HG03571 (cell line): ENCODE results near the gene CAPN13.

Experiments used
- ATAC-seq: cut with Tn5 transposase; IDR thresholded peaks from one replicate; pipeline ENCODE4 v1.9.1; 2021; ENCODE audit not compliant: unreplicated experiment

Gene CAPN13

GRCh38 chr2:30765876-30766470 is 41.3 kb downstream of the CAPN13 start:
- no peak for ATAC-seq

DNA sequence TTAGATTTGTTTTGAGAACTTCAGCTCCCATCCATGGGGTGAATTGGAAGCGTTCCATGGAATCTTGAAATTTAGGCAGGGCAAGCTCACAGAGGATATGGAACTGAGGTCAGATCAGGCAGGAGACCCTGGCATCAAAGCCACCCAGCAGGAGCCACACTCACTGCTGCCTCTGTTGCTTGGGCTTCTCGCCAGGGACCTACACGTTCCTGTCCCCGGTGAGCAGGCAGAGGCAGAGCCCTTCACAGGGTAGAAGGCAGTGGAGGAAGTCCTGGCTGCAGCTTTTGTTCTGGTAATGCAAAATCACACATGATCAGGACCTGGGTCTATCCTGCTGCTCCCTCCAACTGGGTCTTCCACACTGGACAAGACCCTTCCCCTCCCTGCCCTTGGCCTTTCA is 42.1 kb downstream of the CAPN13 start:
- no peak for ATAC-seq

- ATAC-seq, result no peak
These were observed 43.0 kb downstream of the CAPN13 start for GRCh38 chr2:30764021-30764800.

- ATAC-seq, result no peak
These were observed 44.0 kb downstream of the CAPN13 start for GRCh38 chr2:30763151-30763660.

GRCh38 chr2:30761226-30761625 is 46.0 kb downstream of the CAPN13 start:
- no peak for ATAC-seq

DNA sequence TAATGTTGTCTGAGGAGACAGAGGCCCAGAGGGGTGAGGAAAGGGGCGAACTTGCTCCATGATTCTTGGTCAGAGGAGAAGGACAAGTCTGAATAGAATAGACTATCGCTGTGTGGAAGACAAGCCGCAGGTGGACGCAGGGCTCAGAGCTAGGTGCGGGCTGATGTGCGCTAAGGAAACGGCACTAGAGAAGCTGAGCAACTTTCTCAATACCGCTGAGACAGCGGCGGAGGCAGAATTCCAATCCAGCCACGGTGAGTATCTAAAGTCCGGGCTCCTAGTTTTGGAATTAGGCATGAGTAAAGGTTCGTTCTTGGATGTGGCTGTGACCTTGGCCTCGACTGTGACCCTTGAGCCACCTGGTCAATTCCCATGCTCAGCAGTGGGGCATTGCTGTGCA is 47.8 kb downstream of the CAPN13 start:
- no peak for ATAC-seq

GRCh38 chr2:30758191-30758651 is 49.0 kb downstream of the CAPN13 start:
- ATAC-seq, result no peak

- ATAC-seq, result no peak
These were observed 49.5 kb downstream of the CAPN13 start for GRCh38 chr2:30757749-30758148.

DNA sequence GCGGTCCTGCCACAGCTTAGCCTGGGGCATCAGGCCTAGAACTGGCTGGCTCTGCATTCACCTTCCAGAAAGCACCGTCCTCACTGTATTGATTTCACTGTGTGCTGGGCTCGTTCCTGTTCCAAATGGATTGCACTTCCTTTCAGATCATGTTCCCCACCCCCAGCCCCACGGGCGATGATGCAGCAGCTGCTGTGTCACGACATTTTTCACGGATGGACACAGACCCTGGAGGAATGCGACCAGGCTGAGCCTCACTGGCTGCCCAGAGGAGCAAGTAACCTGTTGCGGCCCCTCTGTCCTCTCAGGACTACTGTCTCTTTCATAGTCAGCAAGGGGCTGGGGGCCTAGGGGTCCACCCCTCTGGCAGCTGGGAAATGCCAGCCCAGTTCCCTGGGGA is 50.3 kb downstream of the CAPN13 start:
- no peak for ATAC-seq

- no peak for ATAC-seq
These were observed 51.1 kb downstream of the CAPN13 start for GRCh38 chr2:30756051-30756719.

GRCh38 chr2:30753630-30754029 is 53.6 kb downstream of the CAPN13 start:
- ATAC-seq, result no peak

DNA sequence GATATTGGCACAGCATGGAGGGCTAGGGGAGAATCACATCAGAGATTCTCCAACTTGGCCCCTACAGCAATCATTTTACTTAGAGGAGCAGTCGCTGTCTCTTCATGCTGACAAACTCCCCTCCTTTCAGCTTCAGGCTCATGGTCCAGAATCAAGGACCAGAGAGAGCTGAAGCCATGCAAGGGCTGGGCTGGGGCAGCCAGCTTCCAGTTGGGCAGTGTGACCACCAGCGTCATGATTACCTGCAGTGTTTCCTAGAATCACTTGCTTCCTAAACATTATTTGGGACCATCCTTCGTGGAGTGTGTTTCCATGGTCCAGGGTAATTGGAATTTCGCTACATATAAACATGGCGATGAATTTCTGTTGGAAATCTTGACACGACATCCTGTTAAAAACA is 54.4 kb downstream of the CAPN13 start:
- no peak for ATAC-seq

- ATAC-seq, result no peak
These were observed 60.0 kb downstream of the CAPN13 start for GRCh38 chr2:30747206-30747605.

GRCh38 chr2:30744823-30745222 is 62.4 kb downstream of the CAPN13 start:
- no peak for ATAC-seq

DNA sequence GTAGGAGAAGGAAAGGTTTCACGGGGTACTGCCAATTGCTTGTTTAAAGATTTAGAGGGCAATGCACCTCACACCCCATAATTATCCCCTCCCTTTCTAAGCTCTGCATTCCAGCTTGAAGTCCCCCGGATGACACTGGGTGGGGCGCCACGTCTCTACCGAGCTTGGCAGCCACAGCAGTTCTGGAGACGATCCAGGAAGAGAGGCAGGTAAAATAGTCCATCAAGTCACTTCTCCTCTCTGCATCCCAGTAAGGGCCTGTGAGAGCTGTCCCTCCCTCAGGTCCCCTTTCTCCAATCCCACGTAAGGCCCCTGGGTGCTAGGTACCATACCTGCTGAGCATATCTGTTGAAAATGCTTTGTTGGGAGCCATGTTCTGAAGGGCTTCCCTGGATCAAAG is 65.7 kb downstream of the CAPN13 start:
- no peak for ATAC-seq

DNA sequence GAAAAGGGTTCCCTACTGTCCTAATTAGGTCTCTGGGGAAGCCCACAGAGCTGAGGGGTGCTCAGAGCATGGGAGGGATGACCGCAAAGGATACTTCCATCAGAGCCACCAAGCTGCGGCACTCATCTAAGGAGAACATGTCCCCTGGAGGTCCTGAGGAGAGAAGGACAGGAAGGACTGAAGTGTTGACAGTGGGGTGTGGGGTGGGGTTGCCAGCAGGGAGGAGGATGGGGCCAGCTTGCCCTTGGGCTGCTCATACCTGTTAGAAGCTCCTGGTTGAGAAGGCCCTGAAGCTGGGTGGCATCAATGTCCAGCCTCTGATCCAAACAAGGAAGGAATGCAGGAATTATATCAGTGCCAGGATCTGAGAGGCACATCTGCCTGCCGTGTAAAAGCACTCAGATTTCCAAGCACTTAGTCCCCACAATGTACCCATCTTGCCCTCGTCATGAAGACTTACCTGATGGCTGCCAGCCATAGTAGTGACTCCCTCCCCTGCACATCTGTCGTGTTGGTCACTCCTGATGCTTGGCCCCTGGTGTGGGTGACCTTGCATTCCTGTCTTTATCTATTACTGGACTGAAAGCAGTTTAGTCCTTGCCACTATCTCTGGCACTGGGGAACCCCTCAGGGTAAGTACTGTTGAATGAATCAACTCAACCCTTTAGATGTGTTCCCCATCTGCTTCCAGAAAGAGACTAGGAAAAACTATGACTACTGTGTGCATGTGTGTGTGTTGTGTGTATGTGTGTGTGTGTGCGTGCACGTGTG is 68.9 kb downstream of the CAPN13 start:
- no peak for ATAC-seq

DNA sequence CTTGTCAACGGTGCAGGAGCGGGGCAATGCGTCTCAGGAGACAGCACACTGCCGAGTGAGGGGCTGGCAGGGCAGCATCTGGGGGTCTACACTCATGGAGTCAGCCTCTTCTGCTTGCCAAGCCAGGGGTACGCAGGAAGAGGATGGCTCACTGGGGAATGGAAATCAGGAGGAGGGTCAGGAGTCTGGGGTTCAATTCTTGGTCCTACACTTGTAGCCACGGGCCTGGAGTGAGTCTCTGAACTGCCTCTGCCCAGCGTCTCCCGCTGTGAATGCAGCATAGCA is 70.0 kb downstream of the CAPN13 start:
- no peak for ATAC-seq

- no peak for ATAC-seq
These were observed 70.6 kb downstream of the CAPN13 start for GRCh38 chr2:30736461-30737325.

- ATAC-seq, result no peak
These were observed 73.2 kb downstream of the CAPN13 start for GRCh38 chr2:30733876-30734520.

GRCh38 chr2:30732876-30733275 is 74.4 kb downstream of the CAPN13 start:
- ATAC-seq, result no peak
